Activated T-cell treated with anti-CD3 and anti-CD28 coated beads, Interleukin-2, amount 50 U/mL, for 4 hours (primary cell): Measurements from ENCODE around the gene ZNF17. TPM values are rescaled to one million over a fixed set of nuclear protein-coding genes. Genes with fewer than 3 reads are reported as not detected.
A peak's percentile ranks its signal among the peaks of the same experiment; 100 is the strongest.
"Not testable (repeated sequence)": the region's sequence is repeated elsewhere in the genome, so short reads cannot be mapped to it uniquely, and the experiment has no call there.

Experiments
- ATAC-seq, 2 donors: fragments of 200-7000 bp; cut with Tn5 transposase; one replicate each; pipeline ENCODE4 v1.10.0; 2021
- DNase-seq: peaks from one replicate; pipeline ENCODE4 v3.0.0-alpha.2; 2020
- H3K27me3 Mint-ChIP-seq: one replicate; pipeline ENCODE4 v1.8.0; 2021; ENCODE audit warnings: low read depth, mixed read lengths
- H3K36me3 Mint-ChIP-seq: one replicate; pipeline ENCODE4 v1.8.0; 2022; ENCODE audit warnings: mixed read lengths; ENCODE audit not compliant: insufficient read depth
- H3K4me1 Mint-ChIP-seq: one replicate; pipeline ENCODE4 v1.8.0; 2021; ENCODE audit warnings: low read depth, mixed read lengths
- H3K4me3 Mint-ChIP-seq: one replicate; pipeline ENCODE4 v1.8.0; 2021; ENCODE audit warnings: mild to moderate bottlenecking, moderate library complexity, mixed read lengths
- H3K9me3 Mint-ChIP-seq: one replicate; pipeline ENCODE4 v1.8.0; 2021; ENCODE audit warnings: mixed read lengths
- total RNA-seq, 3 donors: library from RNA; stranded (reverse); gene quantifications; one replicate each; pipeline ENCODE4 v1.2.1, GENCODE V29; 2021

The ZNF17 gene
- total RNA-seq = 10 to 100 TPM in 2 of 3 donors, 1 to 10 TPM in 1; 8.9 to 11.1 (median 10.8) TPM

GRCh38 chr19:57410877-57411671 lies at the start of gene ZNF17:
ZNF17 (plus strand) TSS chr19:57411161; CDS start chr19:57413616, 2,455 bp downstream.
- H3K4me1 Mint-ChIP-seq = peaks cover 30% of the 10 kb centered on the region
- H3K36me3 Mint-ChIP-seq = peaks cover 21% of the 10 kb centered on the region
- peaks cover 15% of the 10 kb centered on the region for H3K9me3 Mint-ChIP-seq
- ATAC-seq = peak; percentile 100
- H3K4me3 Mint-ChIP-seq = peak within 1 kb of the TSS; percentile 95
- no peaks in the 10 kb centered on the region for H3K27me3 Mint-ChIP-seq
- DNase-seq = peak; percentile 87

GRCh38 chr19:57362419-57362818 lies 48.5 kb upstream of the ZNF17 start:
- no peak for ATAC-seq
- H3K36me3 Mint-ChIP-seq = peaks cover 34% of the 10 kb centered on the region

GRCh38 chr19:57362997-57363687 lies 47.8 kb upstream of the ZNF17 start, which contains the start of the genes TRAPPC2B and ZNF547:
TRAPPC2B (plus strand) TSS chr19:57363551; CDS start chr19:57364834, 1,283 bp downstream.
ZNF547 (plus strand) TSS chr19:57363551; CDS start chr19:57368556, 5,005 bp downstream.
- peaks cover 14% of the 10 kb centered on the region for H3K4me1 Mint-ChIP-seq
- H3K36me3 Mint-ChIP-seq = peaks cover 30% of the 10 kb centered on the region
- DNase-seq (peak; percentile 98), ATAC-seq (peak; percentile 96 to 98)
- H3K4me3 Mint-ChIP-seq = peak within 1 kb of the TSS; percentile 89
- H3K27me3 Mint-ChIP-seq = no peaks in the 10 kb centered on the region
- peaks cover 16% of the 10 kb centered on the region for H3K9me3 Mint-ChIP-seq

More at GRCh38 chr19:57362419-57362818, 48.5 kb upstream of the ZNF17 start:
- no peak overlapping the region for H3K4me3 Mint-ChIP-seq
- peaks cover 19% of the 10 kb centered on the region for H3K9me3 Mint-ChIP-seq
- no peaks in the 10 kb centered on the region for H3K27me3 Mint-ChIP-seq
- no peak for DNase-seq
- peaks cover 14% of the 10 kb centered on the region for H3K4me1 Mint-ChIP-seq

- Mint-ChIP-seq H3K36me3 (peaks cover 26% of the 10 kb centered on the region), H3K9me3 (peaks cover 18% of the 10 kb centered on the region), H3K4me3 (peak overlapping the region; percentile 89), H3K4me1 (peaks cover 14% of the 10 kb centered on the region), H3K27me3 (no peaks in the 10 kb centered on the region)
- ATAC-seq (no peak), DNase-seq (no peak)
Observed at GRCh38 chr19:57363688-57364181, 47.2 kb upstream of the ZNF17 start.

GRCh38 chr19:57366776-57367175 lies 44.2 kb upstream of the ZNF17 start:
- peaks cover 14% of the 10 kb centered on the region for H3K4me1 Mint-ChIP-seq
- H3K36me3 Mint-ChIP-seq = peaks cover 38% of the 10 kb centered on the region
- H3K4me3 Mint-ChIP-seq = no peak overlapping the region
- H3K27me3 Mint-ChIP-seq = no peaks in the 10 kb centered on the region
- peaks cover 22% of the 10 kb centered on the region for H3K9me3 Mint-ChIP-seq
- no peak for ATAC-seq
- DNase-seq = no peak

- Mint-ChIP-seq H3K9me3 (peaks cover 48% of the 10 kb centered on the region), H3K36me3 (peaks cover 75% of the 10 kb centered on the region)
- no peak for ATAC-seq
Observed at GRCh38 chr19:57374179-57374578, 36.8 kb upstream of the ZNF17 start.

GRCh38 chr19:57374647-57375046 lies 36.3 kb upstream of the ZNF17 start:
- DNase-seq, ATAC-seq, H3K4me1 Mint-ChIP-seq, H3K4me3 Mint-ChIP-seq, H3K27me3 Mint-ChIP-seq: not testable (repeated sequence)
- peaks cover 77% of the 10 kb centered on the region for H3K36me3 Mint-ChIP-seq
- peaks cover 53% of the 10 kb centered on the region for H3K9me3 Mint-ChIP-seq

More at GRCh38 chr19:57374179-57374578, 36.8 kb upstream of the ZNF17 start:
- Mint-ChIP-seq H3K4me3 (no peak overlapping the region), H3K4me1 (no peaks in the 10 kb centered on the region), H3K27me3 (no peaks in the 10 kb centered on the region)
- DNase-seq = no peak

GRCh38 chr19:57376151-57376550 lies 34.8 kb upstream of the ZNF17 start:
- ATAC-seq (no peak), DNase-seq (no peak)
- Mint-ChIP-seq H3K4me3 (no peak overlapping the region), H3K27me3 (no peaks in the 10 kb centered on the region), H3K9me3 (peaks cover 57% of the 10 kb centered on the region), H3K4me1 (no peaks in the 10 kb centered on the region), H3K36me3 (peaks cover 69% of the 10 kb centered on the region)

GRCh38 chr19:57377498-57378146 lies 33.3 kb upstream of the ZNF17 start:
- no peak for DNase-seq
- ATAC-seq = no peak
- H3K4me1 Mint-ChIP-seq = no peaks in the 10 kb centered on the region
- H3K27me3 Mint-ChIP-seq = no peaks in the 10 kb centered on the region
- H3K4me3 Mint-ChIP-seq = no peak overlapping the region
- peaks cover 55% of the 10 kb centered on the region for H3K36me3 Mint-ChIP-seq
- H3K9me3 Mint-ChIP-seq = peaks cover 51% of the 10 kb centered on the region

GRCh38 chr19:57380923-57381322 lies 30.0 kb upstream of the ZNF17 start:
- Mint-ChIP-seq H3K4me1 (no peaks in the 10 kb centered on the region), H3K36me3 (peaks cover 30% of the 10 kb centered on the region), H3K9me3 (peaks cover 36% of the 10 kb centered on the region), H3K27me3 (peaks cover 3% of the 10 kb centered on the region), H3K4me3 (no peak overlapping the region)
- no peak for ATAC-seq
- DNase-seq = no peak

- no peak overlapping the region for H3K4me3 Mint-ChIP-seq
- H3K36me3 Mint-ChIP-seq = peaks cover 11% of the 10 kb centered on the region
- no peaks in the 10 kb centered on the region for H3K4me1 Mint-ChIP-seq
- ATAC-seq (no peak), DNase-seq (no peak)
- peaks cover 3% of the 10 kb centered on the region for H3K27me3 Mint-ChIP-seq
- H3K9me3 Mint-ChIP-seq = peaks cover 32% of the 10 kb centered on the region
Observed at GRCh38 chr19:57382806-57383488, 28.0 kb upstream of the ZNF17 start.

- ATAC-seq = no peak
- no peaks in the 10 kb centered on the region for H3K27me3 Mint-ChIP-seq
- peak overlapping the region; percentile 95 for H3K4me3 Mint-ChIP-seq
- H3K9me3 Mint-ChIP-seq = peaks cover 15% of the 10 kb centered on the region
- DNase-seq = no peak
- peaks cover 27% of the 10 kb centered on the region for H3K4me1 Mint-ChIP-seq
- H3K36me3 Mint-ChIP-seq = peaks cover 28% of the 10 kb centered on the region
Observed at GRCh38 chr19:57389194-57389729, 21.7 kb upstream of the ZNF17 start.

- H3K36me3 Mint-ChIP-seq = peaks cover 35% of the 10 kb centered on the region
- peak within 1 kb of the TSS; percentile 95 for H3K4me3 Mint-ChIP-seq
- no peaks in the 10 kb centered on the region for H3K27me3 Mint-ChIP-seq
- H3K4me1 Mint-ChIP-seq = peaks cover 27% of the 10 kb centered on the region
- ATAC-seq = peak; percentile 99
- DNase-seq = peak; percentile 96
- peaks cover 19% of the 10 kb centered on the region for H3K9me3 Mint-ChIP-seq
Observed at GRCh38 chr19:57389730-57390598, 21.0 kb upstream of the ZNF17 start, which contains the start of gene ZNF548. ZNF548 (plus strand) TSS chr19:57389854; CDS start chr19:57390100, 246 bp downstream.
